ENCODE data around the gene ACSS1.

Gene ACSS1

GRCh38 chr20:25013478-25014380, 44.2 kb downstream of the ACSS1 start:
- no peak overlapping the region for H3K4me3 ChIP-seq (ENCODE audit: control insufficient read depth, low read depth, low read length)
- TF ChIP-seq CTCF (IDR thresholded peaks at IDR 0.05; ENCODE audit: control insufficient read depth, insufficient read depth, low read depth, low read length, missing control alignments): no peak
- no peak for DNase-seq (ENCODE audit: low read depth)

DNA sequence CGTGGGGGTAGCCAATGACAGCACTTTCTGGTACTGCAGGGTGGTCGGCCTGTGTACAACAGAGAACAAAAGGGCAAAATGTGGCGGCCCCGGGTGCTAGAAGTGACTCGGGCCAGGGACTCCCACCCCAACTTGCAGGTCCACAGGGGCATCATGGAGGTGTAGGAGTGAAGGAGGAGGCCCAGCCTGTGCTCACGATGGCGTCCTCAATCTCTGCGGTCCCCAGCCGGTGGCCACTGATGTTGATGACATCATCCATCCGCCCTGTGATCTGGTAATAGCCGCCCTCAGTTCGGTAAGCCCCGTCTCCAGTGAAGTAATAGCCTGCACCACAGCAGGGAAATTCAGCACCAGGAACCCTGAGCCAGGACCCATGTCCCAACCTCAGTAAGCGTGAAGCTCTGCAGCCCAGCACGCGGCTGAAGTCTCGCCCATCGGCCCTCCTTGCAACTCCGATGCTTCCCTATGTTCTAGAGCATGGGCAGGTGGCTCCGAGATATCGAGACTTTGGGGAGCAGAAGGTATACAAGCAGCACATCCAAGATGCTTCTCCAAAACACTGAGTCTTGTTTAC, 45.2 kb downstream of the ACSS1 start:
- DNase-seq (ENCODE audit: low read depth): no peak
- no peak for TF ChIP-seq CTCF (IDR thresholded peaks at IDR 0.05; ENCODE audit: control insufficient read depth, insufficient read depth, low read depth, low read length, missing control alignments)
- H3K4me3 ChIP-seq (ENCODE audit: control insufficient read depth, low read depth, low read length): no peak overlapping the region

DNA sequence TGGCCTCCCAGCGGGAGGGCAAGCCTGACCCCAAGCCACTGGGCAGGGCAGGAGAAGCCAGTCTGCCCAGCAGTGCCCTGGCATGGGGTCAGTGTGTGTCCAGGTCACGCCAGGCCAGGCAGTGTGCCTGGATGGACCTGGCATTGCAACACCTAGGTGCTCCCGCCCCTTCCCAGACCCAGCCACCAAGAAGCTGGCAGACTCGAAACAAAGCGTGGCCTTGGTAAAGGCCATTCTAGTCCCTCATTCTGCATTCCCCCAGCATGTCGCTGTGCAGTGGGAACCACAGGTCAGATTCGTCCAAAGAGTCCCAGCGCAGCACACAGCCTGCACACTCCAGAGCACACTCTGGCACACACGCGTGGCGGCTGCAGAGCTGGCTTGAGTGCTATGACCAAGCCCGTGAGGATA, 46.1 kb downstream of the ACSS1 start:
- no peak overlapping the region for H3K4me3 ChIP-seq (ENCODE audit: control insufficient read depth, low read depth, low read length)
- no peak for DNase-seq (ENCODE audit: low read depth)
- no peak for TF ChIP-seq CTCF (IDR thresholded peaks at IDR 0.05; ENCODE audit: control insufficient read depth, insufficient read depth, low read depth, low read length, missing control alignments)

- no peak overlapping the region for H3K4me3 ChIP-seq (ENCODE audit: control insufficient read depth, low read depth, low read length)
- TF ChIP-seq CTCF (IDR thresholded peaks at IDR 0.05; ENCODE audit: control insufficient read depth, insufficient read depth, low read depth, low read length, missing control alignments): no peak
- no peak for DNase-seq (ENCODE audit: low read depth)
Observed at GRCh38 chr20:25011261-25011660, 46.7 kb downstream of the ACSS1 start.

DNA sequence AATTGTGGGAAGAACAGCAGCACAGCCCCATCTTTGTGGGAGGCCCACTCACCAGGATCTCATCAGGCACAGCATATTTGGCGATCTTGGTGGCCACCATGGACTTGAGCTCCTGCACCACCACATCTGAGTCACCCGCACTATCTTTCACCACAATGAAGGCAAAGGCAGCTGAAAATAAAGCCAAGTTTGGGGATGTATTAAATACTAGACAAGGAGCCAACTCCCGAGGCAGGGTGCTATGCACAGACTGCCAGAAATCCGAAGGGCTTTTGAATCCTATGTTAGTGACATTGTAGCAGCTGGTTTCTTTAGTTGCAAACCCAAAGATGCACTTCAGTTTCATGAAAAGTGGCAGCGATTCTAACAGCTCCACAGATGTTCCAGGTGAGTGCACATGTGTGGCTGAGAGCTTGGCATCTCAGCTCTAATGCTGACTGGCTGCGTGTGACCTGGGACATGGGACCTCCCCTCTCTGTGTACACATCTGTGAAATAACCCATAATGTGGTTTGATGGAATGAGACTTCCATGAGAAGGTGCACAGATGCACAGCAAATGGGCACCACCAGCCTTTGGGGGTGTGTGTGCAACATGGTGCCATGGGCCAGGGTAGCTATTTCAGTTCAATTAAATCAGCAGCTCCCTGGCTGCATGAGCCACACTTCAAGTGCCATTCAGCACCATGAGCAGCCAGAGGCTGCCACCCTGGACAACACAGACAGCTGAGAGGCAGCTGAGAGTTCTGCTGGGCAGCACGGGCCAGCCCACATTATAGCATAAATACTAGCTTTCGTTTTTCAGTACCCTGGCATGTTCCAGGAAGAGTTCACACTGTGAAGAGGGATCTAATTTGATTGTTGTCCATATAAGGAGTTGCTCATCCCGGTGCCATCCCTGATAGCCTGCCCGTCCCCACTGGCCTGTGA, 48.5 kb downstream of the ACSS1 start:
- DNase-seq (ENCODE audit: low read depth): no peak
- no peak for TF ChIP-seq CTCF (IDR thresholded peaks at IDR 0.05; ENCODE audit: control insufficient read depth, insufficient read depth, low read depth, low read length, missing control alignments)
- H3K4me3 ChIP-seq (ENCODE audit: control insufficient read depth, low read depth, low read length): no peak overlapping the region

All from AG09309 (cell line).